MCF 10A (cell line): ENCODE measurements around the gene SOS2. TPM values are rescaled to one million over a fixed set of nuclear protein-coding genes. Genes with fewer than 3 reads are reported as not detected.

Experiments
- BruUV-seq: library from RNA; stranded (reverse); fragments of 400-500 nt; replicated peaks from 2 replicates; lab custom pipeline; 2021; lab: Mats Ljungman, UMichigan
- CTCF ChIA-PET: fragments of 300-600 bp; sonication (Branson Sonifier 250); formaldehyde crosslinking; extraction: SDS; loops from one replicate; lab custom pipeline; 2021; ENCODE audit warnings: antibody characterized with exemption, inconsistent platforms; lab: Yijun Ruan, JAX
- POLR2A ChIA-PET: fragments of 300-600, 350-650 bp; sonication (Branson Sonifier 250); formaldehyde crosslinking; extraction: SDS; loops from one replicate; lab custom pipeline; 2020; ENCODE audit warnings: antibody characterized with exemption, inconsistent platforms; lab: Yijun Ruan, JAX
- DNase-seq: peaks from one replicate; pipeline ENCODE4 v3.0.0-alpha.2; 2018; ENCODE audit not compliant: unreplicated experiment
- H3K27ac Mint-ChIP-seq: one replicate; pipeline ENCODE4 v1.8.0; 2022; ENCODE audit warnings: mild to moderate bottlenecking, low read depth, mixed read lengths; ENCODE audit not compliant: unreplicated experiment
- H3K27me3 Mint-ChIP-seq: one replicate; pipeline ENCODE4 v1.8.0; 2022; ENCODE audit warnings: mixed read lengths; ENCODE audit not compliant: insufficient read depth, unreplicated experiment
- H3K36me3 Mint-ChIP-seq: one replicate; pipeline ENCODE4 v1.8.0; 2022; ENCODE audit warnings: mild to moderate bottlenecking, moderate library complexity, mixed read lengths; ENCODE audit not compliant: insufficient read depth, unreplicated experiment
- H3K4me1 Mint-ChIP-seq: one replicate; pipeline ENCODE4 v1.8.0; 2022; ENCODE audit warnings: mixed read lengths; ENCODE audit not compliant: insufficient read depth, unreplicated experiment
- H3K4me3 Mint-ChIP-seq: one replicate; pipeline ENCODE4 v1.8.0; 2022; ENCODE audit warnings: mild to moderate bottlenecking, moderate library complexity, mixed read lengths; ENCODE audit not compliant: unreplicated experiment
- H3K9me3 Mint-ChIP-seq: one replicate; pipeline ENCODE4 v1.8.0; 2022; ENCODE audit warnings: mixed read lengths; ENCODE audit not compliant: unreplicated experiment
- CTCF ChIP-seq: fragments of 200-600 bp; IDR thresholded peaks from one replicate; pipeline ENCODE4 v1.8.0; 2022; ENCODE audit warnings: antibody characterized with exemption, mild to moderate bottlenecking; ENCODE audit not compliant: unreplicated experiment
- intact Hi-C: fragments of 100-400 bp; cut with micrococcal nuclease; formaldehyde crosslinking; loops from 2 replicates; pipeline ENCODE4 v1.14.1; 2022
- total RNA-seq: library from RNA; stranded (reverse); gene quantifications from 2 replicates; pipeline ENCODE4 v1.2.3, GENCODE V29; 2022

Gene SOS2
- total RNA-seq, 1 experiment from 2014 or later = 19.0 TPM

GRCh38 chr14:50072395-50072794, 159.0 kb downstream of the SOS2 start:
- intact Hi-C loops = no loop called here
- H3K9me3 Mint-ChIP-seq = no peaks in the 10 kb centered on the region
- ChIA-PET CTCF (interaction anchor here (1.3 kb wide), 1 partner anchor 10 kb away, joined by 3 read pairs; no protein-coding TSS in a partner anchor), POLR2A (interaction anchor here (1.2 to 1.6 kb wide), 2 partner anchors 10 to 121 kb away, joined by 3 to 5 read pairs; no protein-coding TSS in a partner anchor)
- no TSS peak for BruUV-seq
- DNase-seq = no peak
- H3K27me3 Mint-ChIP-seq = no peaks in the 10 kb centered on the region
- peaks cover 6% of the 10 kb centered on the region for H3K36me3 Mint-ChIP-seq
- no peak overlapping the region for H3K4me3 Mint-ChIP-seq
- H3K27ac Mint-ChIP-seq = no peak overlapping the region
- H3K4me1 Mint-ChIP-seq = peaks cover 9% of the 10 kb centered on the region
- TF ChIP-seq CTCF = no peak

- H3K36me3 Mint-ChIP-seq = peaks cover 4% of the 10 kb centered on the region
- H3K4me3 Mint-ChIP-seq = no peak overlapping the region
- peaks cover 13% of the 10 kb centered on the region for H3K4me1 Mint-ChIP-seq
- intact Hi-C loops = no loop called here
- BruUV-seq = no TSS peak
- CTCF ChIA-PET = no interaction called here
- H3K27me3 Mint-ChIP-seq = no peaks in the 10 kb centered on the region
- no peaks in the 10 kb centered on the region for H3K9me3 Mint-ChIP-seq
- H3K27ac Mint-ChIP-seq = no peak overlapping the region
- no peak for TF ChIP-seq CTCF
- DNase-seq = no peak
- POLR2A ChIA-PET = interaction anchor here (0.6 to 1.6 kb wide), 5 partner anchors 9 to 120 kb away, joined by 3 to 4 read pairs (median 3); no protein-coding TSS in a partner anchor
Measured at GRCh38 chr14:50070840-50071548, 160.4 kb downstream of the SOS2 start.

GRCh38 chr14:50070230-50070629, 161.1 kb downstream of the SOS2 start:
- CTCF ChIA-PET = interaction anchor here (0.7 to 1.0 kb wide), 2 partner anchors 28 to 63 kb away, joined by 3 read pairs; no protein-coding TSS in a partner anchor
- peaks cover 20% of the 10 kb centered on the region for H3K4me1 Mint-ChIP-seq
- no peak overlapping the region for H3K27ac Mint-ChIP-seq
- TF ChIP-seq CTCF = no peak
- H3K27me3 Mint-ChIP-seq = no peaks in the 10 kb centered on the region
- no TSS peak for BruUV-seq
- POLR2A ChIA-PET = interaction anchor here (1.1 to 1.7 kb wide), 4 partner anchors 8 to 29 kb away, joined by 3 to 4 read pairs (median 4); no protein-coding TSS in a partner anchor
- DNase-seq = no peak
- H3K36me3 Mint-ChIP-seq = peaks cover 7% of the 10 kb centered on the region
- H3K4me3 Mint-ChIP-seq = no peak overlapping the region
- H3K9me3 Mint-ChIP-seq = no peaks in the 10 kb centered on the region
- intact Hi-C loops = no loop called here

- no TSS peak for BruUV-seq
- Mint-ChIP-seq H3K27me3 (no peaks in the 10 kb centered on the region), H3K36me3 (peaks cover 7% of the 10 kb centered on the region), H3K9me3 (no peaks in the 10 kb centered on the region), H3K27ac (no peak overlapping the region), H3K4me3 (no peak overlapping the region), H3K4me1 (peaks cover 26% of the 10 kb centered on the region)
- no peak for TF ChIP-seq CTCF
- CTCF ChIA-PET = interaction anchor here (1.0 kb wide), 2 partner anchors 12 to 62 kb away, joined by 3 to 4 read pairs; no protein-coding TSS in a partner anchor
- intact Hi-C loops = no loop called here
- POLR2A ChIA-PET = interaction anchor here (0.6 to 1.7 kb wide), 3 partner anchors 12 to 139 kb away, joined by 3 to 4 read pairs (median 3); no protein-coding TSS in a partner anchor
- no peak for DNase-seq
Measured at GRCh38 chr14:50069325-50069724, 162.1 kb downstream of the SOS2 start.
